ENCODE data around the gene RPS6KB1.
"Not testable (repeated sequence)": the region's sequence is repeated elsewhere in the genome, so short reads cannot be mapped to it uniquely, and the experiment has no call there.

The RPS6KB1 gene

GRCh38 chr17:59950049-59950448 is 57.1 kb downstream of the RPS6KB1 start:
- no peak for TF ChIP-seq CTCF (IDR thresholded peaks at IDR 0.05; ENCODE audit: low read length)
- TF ChIP-seq EZH2 (IDR thresholded peaks at IDR 0.05; ENCODE audit: borderline replicate concordance, low read length) = no peak
- peaks cover 31% of the 10 kb centered on the region for H3K4me1 ChIP-seq (ENCODE audit: insufficient read depth, low read length, severe bottlenecking)
- no peaks in the 10 kb centered on the region for H3K9me3 ChIP-seq (ENCODE audit: low read length)
- no peaks in the 10 kb centered on the region for H4K20me1 ChIP-seq (ENCODE audit: insufficient read depth, low read length)
- no peak overlapping the region for H3K4me2 ChIP-seq (ENCODE audit: low read length)
- no peak overlapping the region for H3K27ac ChIP-seq (ENCODE audit: low read depth, low read length, poor library complexity, severe bottlenecking)
- no peak overlapping the region for H3K4me3 ChIP-seq (ENCODE audit: low read depth, low read length, poor library complexity, severe bottlenecking)
- no peak overlapping the region for H3K9ac ChIP-seq (ENCODE audit: low read length)
- H2AFZ ChIP-seq (ENCODE audit: low read length) = no peak overlapping the region
- H3F3A ChIP-seq (ENCODE audit: insufficient read depth, low read length) = no peaks in the 10 kb centered on the region
- peaks cover 74% of the 10 kb centered on the region for H3K36me3 ChIP-seq (ENCODE audit: insufficient read depth, low read length)
- H3K27me3 ChIP-seq (ENCODE audit: insufficient read depth, low read length) = no peaks in the 10 kb centered on the region
- H3K9me2 ChIP-seq (ENCODE audit: low read depth, low read length) = no peaks in the 10 kb centered on the region
- no peaks in the 10 kb centered on the region for H3K79me2 ChIP-seq (ENCODE audit: insufficient read depth, low read length)

GRCh38 chr17:59954856-59955255 is 61.9 kb downstream of the RPS6KB1 start:
- H3K27ac ChIP-seq (ENCODE audit: low read depth, low read length, poor library complexity, severe bottlenecking) = no peak overlapping the region
- TF ChIP-seq EZH2 (IDR thresholded peaks at IDR 0.05; ENCODE audit: borderline replicate concordance, low read length) (no peak), CTCF (IDR thresholded peaks at IDR 0.05; ENCODE audit: low read length) (no peak)
- H3K27me3 ChIP-seq (ENCODE audit: insufficient read depth, low read length) = no peaks in the 10 kb centered on the region
- no peak overlapping the region for H3K4me2 ChIP-seq (ENCODE audit: low read length)
- H3K79me2 ChIP-seq (ENCODE audit: insufficient read depth, low read length) = no peaks in the 10 kb centered on the region
- H3K9me2 ChIP-seq (ENCODE audit: low read depth, low read length) = no peaks in the 10 kb centered on the region
- no peak overlapping the region for H3K9ac ChIP-seq (ENCODE audit: low read length)
- no peak overlapping the region for H2AFZ ChIP-seq (ENCODE audit: low read length)
- no peaks in the 10 kb centered on the region for H3K9me3 ChIP-seq (ENCODE audit: low read length)
- no peak overlapping the region for H3K4me3 ChIP-seq (ENCODE audit: low read depth, low read length, poor library complexity, severe bottlenecking)
- no peaks in the 10 kb centered on the region for H3K4me1 ChIP-seq (ENCODE audit: insufficient read depth, low read length, severe bottlenecking)
- no peaks in the 10 kb centered on the region; the same call in 1 of the 2 replicates for H3F3A ChIP-seq (ENCODE audit: insufficient read depth, low read length)
- H3K36me3 ChIP-seq (ENCODE audit: insufficient read depth, low read length) = peaks cover 71% of the 10 kb centered on the region
- no peaks in the 10 kb centered on the region for H4K20me1 ChIP-seq (ENCODE audit: insufficient read depth, low read length)

- not testable (repeated sequence) for H3K4me3 ChIP-seq (ENCODE audit: low read depth, low read length, poor library complexity, severe bottlenecking); H2AFZ ChIP-seq (ENCODE audit: low read length); H3K79me2 ChIP-seq (ENCODE audit: insufficient read depth, low read length); H3K9me3 ChIP-seq (ENCODE audit: low read length); H3K27ac ChIP-seq (ENCODE audit: low read depth, low read length, poor library complexity, severe bottlenecking); H3K9me2 ChIP-seq (ENCODE audit: low read depth, low read length); H3F3A ChIP-seq (ENCODE audit: insufficient read depth, low read length); H4K20me1 ChIP-seq (ENCODE audit: insufficient read depth, low read length); H3K27me3 ChIP-seq (ENCODE audit: insufficient read depth, low read length); H3K9ac ChIP-seq (ENCODE audit: low read length); H3K4me2 ChIP-seq (ENCODE audit: low read length)
- H3K36me3 ChIP-seq (ENCODE audit: insufficient read depth, low read length) = peaks cover 38% of the 10 kb centered on the region
- H3K4me1 ChIP-seq (ENCODE audit: insufficient read depth, low read length, severe bottlenecking) = peaks cover 14% of the 10 kb centered on the region
Observed at GRCh38 chr17:59959574-59959973, 66.7 kb downstream of the RPS6KB1 start.

- peak overlapping the region; percentile 86 for H3K4me3 ChIP-seq (ENCODE audit: low read depth, low read length, poor library complexity, severe bottlenecking)
- peaks cover 20% of the 10 kb centered on the region for H3K4me1 ChIP-seq (ENCODE audit: insufficient read depth, low read length, severe bottlenecking)
- H3K9me2 ChIP-seq (ENCODE audit: low read depth, low read length) = no peaks in the 10 kb centered on the region
- H3F3A ChIP-seq (ENCODE audit: insufficient read depth, low read length) = no peaks in the 10 kb centered on the region
- no peak overlapping the region for H2AFZ ChIP-seq (ENCODE audit: low read length)
- no peaks in the 10 kb centered on the region for H4K20me1 ChIP-seq (ENCODE audit: insufficient read depth, low read length)
- peaks cover 14% of the 10 kb centered on the region for H3K36me3 ChIP-seq (ENCODE audit: insufficient read depth, low read length)
- H3K9ac ChIP-seq (ENCODE audit: low read length) = no peak overlapping the region; the same call in 1 of the 2 replicates
- peak overlapping the region; percentile 84; the same call in 1 of the 2 replicates for H3K4me2 ChIP-seq (ENCODE audit: low read length)
- no peaks in the 10 kb centered on the region for H3K9me3 ChIP-seq (ENCODE audit: low read length)
- 0 out of 2 replicates have a peak, but pooled peaks cover 8% of the 10 kb centered on the region for H3K79me2 ChIP-seq (ENCODE audit: insufficient read depth, low read length)
- TF ChIP-seq EZH2 (IDR thresholded peaks at IDR 0.05; ENCODE audit: borderline replicate concordance, low read length) (no peak), CTCF (IDR thresholded peaks at IDR 0.05; ENCODE audit: low read length) (no peak)
- no peak overlapping the region for H3K27ac ChIP-seq (ENCODE audit: low read depth, low read length, poor library complexity, severe bottlenecking)
- H3K27me3 ChIP-seq (ENCODE audit: insufficient read depth, low read length) = no peaks in the 10 kb centered on the region
Observed at GRCh38 chr17:59962739-59963318, 69.9 kb downstream of the RPS6KB1 start.
